NCI-H128 (cell line): ENCODE data around the gene PDE9A.

Experiments used
- DNase-seq: peaks from one replicate; lab custom pipeline; 2025; ENCODE audit not compliant: unreplicated experiment; lab: John Stamatoyannopoulos, UW

The PDE9A gene

DNA sequence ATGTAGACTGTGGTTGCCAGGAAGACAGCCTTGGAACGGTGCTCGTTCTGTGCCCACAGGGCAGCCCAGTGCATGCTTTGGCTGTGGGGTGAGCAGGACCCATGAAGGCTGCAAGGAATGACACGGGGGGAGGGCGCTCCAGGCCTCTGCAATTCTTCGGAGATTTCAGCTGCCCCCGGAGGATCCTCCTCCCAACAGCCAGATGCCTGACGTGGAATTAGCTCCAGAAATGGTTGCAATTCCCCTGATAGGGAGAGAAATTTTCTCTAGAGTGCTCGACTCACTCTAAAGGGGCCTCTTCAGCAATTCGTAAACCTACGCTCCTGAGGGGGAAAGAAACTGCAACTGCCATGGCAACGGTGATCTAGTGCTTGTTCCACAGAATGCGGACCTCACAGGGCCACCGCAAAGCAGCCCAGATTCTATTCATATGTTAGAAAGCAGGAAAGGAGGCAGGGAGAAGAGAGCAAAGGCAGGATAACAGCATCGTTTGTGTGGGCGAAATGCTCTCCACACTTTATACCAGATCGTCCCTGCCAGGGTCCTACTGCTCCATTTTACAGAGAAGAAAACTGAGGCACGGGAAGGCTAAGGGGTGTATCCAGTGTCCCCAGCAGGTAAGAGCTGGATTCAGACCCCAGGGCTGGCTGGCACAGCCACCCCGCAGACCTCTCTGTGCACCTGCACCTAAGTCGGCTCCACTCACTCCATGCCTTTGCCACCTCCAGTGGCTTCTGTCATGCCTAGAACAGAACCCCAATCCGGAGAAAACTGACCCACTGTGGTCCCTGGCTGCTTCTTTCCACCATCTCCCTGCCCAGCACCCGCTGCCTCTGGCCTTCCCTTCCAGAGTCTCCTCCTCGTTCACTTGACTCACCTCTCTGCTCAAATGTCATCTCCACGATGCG is 11.9 kb upstream of the PDE9A start:
- DNase-seq = no peak

DNA sequence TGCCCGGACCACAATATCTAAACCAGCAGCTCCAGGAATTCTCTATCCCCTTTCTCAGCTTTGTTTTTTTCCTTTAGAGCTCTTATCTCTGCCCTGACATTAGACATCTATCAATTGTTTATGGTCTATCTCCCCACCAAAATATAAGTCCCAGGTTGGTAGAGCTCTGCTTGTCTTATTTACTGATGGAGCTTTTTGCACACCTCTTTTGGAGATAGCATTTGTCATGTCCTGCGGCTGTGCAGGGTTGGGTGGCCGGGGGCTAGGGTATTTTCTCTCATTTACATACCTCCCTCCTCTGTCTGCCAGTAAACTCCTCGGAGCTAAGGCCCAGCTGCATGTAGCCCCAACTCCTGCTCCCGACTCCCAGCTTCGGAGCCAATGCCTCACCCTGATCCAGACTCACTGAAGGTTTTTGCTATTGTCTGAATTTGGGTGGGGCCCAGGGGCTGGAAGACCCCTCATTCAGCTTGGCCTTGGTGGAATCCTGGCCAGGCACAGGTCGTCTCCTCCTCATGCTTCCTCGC is 11.1 kb upstream of the PDE9A start:
- DNase-seq = no peak

DNA sequence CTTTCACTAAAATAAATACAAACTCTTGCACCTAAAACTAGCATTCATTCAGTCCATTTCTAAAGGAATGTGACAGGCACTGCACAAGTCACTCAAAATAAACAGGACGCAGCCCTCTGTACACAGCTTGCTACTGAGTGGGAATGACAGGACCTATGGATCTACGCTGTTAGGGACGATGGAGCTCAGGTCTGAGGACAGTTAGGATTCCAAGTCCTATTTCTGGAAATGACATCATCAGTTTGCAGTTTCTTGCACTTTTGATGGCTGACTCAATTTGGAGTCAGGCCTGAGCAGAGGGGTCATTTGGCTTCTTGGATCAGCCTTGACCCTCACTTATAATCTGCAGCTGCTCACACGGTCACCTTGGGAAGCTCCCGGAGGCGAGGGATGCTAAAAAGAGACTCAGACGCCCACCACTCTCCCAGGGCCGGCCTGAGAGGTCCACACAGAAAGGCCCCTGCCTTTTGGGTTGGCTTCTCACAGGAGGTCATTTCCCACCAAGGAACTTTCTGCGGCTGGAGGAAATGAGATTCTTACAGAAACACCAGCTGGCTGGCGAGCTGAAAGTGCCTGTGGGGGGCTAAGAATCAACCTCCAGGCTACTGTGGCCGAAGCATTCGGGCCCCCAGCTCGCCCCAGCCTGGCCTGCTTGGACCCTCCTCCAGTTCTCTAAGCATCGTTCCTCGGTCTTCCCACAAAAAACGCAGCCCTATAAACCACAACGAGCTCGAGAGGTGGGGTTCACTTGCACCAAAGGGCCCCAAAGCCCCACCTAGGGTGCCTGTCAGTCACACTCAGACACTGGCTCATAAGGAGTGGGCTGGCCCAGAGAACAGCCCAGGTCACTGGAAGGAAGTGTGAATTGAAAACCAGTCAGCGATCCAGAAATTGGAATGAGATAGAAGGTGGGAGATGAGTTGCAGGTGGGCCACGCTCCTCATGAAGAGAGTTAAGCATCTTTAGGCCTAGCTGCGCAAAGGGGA is 8.9 kb upstream of the PDE9A start:
- no peak for DNase-seq

DNA sequence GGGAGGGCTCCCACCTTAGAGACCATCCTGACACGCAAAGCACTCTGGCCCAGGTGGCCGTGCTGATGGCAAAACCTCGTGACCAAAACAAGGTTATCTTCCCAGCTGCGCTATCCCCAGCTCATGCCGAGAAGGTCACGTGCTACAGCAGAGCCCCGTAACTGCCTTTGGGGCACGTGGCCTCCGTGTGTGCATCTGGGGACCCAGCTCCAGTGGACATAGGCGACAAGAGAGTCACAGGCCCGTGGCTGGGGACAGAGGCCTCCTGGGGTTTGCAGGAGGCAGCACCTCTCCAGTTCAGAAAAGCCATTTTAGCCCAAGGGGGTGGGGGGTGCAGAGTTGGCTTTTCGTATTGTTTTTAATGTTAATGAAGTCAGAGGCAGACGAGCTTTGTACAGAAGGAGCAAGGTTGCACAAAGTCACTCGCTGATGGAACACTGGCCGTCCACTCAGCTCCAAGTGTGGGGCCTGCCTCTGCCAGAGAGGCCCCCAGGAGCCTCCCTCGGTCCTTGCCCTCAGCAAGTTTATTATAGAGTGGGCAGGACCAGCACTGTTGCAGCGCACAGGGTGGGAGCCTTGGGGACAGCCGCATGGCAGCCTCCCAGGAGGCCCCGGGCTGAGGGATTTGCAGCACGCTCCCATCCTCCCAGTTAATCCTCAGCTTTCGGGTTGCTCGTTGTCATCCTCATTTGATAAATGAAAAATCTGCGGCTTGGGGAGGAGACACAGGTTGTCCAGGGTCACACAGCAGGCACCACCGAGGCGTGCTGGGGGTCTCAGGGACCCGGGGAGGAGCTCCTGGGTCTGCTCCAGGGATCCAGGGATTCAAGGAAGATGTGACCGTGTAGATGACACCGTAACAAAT is 8.0 kb upstream of the PDE9A start:
- no peak for DNase-seq

DNA sequence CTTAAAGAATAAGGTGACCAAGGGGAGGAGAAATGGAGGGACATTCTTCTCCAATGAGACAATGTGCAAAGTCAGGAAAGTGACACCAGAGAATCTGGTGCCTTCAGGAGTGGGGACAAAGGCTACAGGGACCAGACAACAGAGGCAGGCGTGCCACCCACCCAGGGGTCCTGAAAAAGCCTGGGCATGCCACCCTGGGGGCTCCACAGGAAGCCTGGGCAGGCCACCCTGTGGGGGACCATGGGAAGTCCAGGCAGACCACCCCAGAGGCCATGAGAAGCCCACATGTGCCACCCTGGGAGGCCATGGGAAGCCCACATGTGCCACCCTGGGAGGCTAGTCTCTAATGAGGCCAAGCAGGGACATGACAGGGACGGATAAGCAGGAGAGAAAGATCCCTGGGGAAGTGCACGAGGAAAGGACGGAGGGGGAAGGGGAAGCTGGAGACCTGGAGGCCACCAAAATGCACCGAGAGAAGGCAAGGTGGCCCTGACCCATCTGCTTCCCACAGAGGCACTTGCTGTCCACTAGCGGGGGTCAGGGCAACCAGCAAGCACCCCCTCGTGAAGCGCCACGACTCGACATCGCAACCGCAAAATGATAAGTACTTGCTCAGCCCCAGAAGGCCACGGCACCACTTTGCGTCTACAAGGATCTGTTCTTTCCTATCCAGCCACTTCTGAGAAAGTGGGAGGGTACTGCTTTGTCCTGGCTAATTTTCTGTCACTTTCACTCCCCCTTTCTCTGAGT is 7.2 kb upstream of the PDE9A start:
- DNase-seq = no peak

DNA sequence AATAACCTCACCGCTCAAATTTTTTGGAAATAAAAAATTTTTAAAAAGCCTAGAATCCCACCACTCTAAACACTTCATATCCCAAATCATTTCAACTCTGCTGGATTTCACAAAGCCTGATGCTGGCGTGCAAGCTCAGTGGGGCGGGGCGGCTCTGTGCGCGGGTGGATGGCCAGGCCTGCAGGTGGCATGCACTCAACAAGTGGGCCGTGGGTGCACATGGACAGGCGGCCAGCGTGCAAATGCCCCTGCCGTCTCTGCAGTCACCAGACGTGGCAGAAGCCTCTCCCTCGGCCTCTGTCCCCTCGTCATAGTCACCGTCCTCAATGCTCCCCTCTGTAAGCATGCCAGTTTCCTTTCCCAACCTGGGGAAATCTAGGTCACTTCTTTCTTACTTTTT is 6.6 kb upstream of the PDE9A start:
- DNase-seq = no peak

DNA sequence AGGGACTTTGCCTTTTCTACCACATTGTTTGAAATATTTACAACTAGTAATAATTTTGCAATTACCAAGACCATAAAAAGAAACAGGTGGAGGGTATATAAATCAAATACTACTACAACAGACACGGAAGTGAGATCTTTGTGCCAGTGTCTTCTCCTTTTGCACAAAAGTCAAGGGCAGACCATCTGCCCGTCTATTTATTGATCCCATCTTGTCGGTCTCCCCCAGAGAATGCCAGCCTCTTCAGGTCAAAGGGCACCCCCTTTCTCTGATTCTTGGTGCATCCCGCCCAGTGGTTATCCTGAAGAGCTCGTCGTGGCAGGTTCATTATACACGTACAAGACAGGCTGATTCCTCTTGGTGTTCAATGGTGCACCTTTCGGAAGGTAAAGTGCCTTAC is 4.8 kb upstream of the PDE9A start:
- DNase-seq = no peak

DNA sequence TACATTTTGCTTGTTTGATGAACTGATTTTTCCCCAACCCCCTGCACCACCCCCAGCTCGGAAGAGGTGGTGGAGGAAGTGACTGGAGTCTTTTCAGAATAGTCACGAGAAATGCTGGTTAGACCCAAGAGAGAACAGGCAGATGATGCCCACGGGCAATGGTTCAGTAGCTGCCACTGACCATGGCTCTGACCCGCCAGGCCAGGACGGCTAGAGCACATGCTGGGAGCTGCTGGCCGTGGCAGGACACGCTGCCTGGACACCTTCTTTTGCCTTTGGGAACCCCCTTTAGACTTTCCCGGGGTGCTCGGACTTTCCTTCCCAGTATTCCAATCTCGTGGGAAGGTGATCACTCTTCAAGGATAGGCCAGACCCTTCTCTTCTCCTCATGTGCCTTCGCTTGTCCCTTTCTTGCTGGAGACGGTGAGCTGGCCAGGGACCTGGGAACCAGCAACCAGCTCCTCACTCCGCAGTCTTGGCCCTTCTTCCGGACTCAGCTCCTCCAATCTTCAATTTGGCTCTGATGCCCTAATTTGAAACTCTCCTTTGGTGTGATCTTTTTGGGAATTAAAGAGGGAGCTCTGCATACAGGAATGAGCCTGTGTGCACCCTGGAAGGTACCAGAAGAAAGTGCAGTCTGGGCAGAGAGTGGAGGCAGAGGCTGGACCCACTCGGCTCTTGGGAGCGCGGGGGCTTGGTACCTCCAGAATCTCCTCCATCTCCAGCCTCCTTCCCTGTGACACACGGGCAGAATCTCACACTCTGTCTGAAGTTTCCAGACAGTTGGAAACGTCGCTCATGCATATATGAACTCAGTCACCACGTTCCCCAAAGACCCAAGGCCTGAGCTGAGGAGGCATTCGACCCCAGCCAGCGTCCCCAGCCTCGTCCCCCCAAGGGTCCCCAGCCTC is 4.0 kb upstream of the PDE9A start:
- DNase-seq = no peak

DNA sequence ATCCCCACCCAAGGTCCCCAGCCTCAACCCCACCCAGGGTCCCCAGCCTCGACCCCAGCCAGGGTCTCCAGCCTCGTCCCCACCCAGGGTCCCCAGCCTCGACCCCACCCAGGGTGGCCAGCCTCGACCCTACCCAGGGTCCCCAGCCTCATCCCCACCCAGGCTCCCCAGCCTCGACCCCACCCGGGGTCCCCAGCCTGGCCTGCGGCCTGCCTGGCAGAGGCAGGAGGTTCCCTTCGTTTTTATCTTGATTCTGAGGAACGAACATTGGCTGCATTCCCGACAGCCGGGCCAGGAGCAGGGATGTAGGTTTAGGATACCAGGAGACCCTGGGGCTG is 3.4 kb upstream of the PDE9A start:
- DNase-seq = no peak

DNA sequence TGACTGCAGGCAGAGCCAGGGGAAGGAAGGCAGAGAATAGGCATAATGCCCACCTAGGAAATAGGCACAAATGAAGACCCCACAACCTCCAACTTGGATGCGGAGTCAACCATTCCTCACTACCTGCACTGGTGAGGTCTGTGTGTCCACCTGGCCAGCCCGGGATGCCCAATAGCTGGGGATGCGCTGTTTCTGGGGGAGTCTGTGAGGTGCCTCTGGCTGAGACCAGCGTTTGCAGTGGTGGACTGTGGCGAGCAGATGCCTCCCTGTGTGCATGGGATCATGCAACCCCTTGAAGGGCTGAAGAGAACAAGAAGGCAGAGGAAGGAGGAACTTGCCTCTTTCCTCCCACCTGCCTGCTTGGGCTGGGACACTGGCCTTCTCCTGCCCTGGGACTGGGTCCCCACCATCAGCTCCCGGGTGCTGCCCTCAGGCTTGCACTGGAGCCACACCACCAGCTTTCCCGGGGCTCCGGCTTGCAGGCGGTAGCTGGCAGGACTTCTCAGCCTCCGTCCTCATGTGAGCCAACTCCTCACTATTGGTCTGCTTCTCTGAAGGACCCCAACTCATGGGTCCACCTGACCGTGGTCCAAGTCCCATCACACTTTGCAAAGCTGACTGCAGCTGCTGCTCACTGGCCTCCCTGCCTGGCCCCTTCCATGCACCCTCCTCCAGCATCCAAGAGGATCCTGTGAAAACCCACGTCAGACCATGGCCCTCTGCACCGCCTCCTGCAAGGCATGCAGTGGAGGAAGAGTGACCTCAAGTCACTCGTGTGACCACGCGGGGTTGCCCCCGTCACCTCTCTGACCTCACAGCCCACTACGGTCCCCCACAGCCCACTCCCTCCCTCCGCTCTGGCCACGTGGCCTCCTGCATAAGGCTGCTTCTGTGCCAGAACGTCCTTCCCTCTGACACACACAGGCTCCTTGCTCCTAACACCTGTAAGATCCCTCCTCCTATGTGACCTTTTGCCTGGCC is 2.7 kb upstream of the PDE9A start:
- no peak for DNase-seq

DNA sequence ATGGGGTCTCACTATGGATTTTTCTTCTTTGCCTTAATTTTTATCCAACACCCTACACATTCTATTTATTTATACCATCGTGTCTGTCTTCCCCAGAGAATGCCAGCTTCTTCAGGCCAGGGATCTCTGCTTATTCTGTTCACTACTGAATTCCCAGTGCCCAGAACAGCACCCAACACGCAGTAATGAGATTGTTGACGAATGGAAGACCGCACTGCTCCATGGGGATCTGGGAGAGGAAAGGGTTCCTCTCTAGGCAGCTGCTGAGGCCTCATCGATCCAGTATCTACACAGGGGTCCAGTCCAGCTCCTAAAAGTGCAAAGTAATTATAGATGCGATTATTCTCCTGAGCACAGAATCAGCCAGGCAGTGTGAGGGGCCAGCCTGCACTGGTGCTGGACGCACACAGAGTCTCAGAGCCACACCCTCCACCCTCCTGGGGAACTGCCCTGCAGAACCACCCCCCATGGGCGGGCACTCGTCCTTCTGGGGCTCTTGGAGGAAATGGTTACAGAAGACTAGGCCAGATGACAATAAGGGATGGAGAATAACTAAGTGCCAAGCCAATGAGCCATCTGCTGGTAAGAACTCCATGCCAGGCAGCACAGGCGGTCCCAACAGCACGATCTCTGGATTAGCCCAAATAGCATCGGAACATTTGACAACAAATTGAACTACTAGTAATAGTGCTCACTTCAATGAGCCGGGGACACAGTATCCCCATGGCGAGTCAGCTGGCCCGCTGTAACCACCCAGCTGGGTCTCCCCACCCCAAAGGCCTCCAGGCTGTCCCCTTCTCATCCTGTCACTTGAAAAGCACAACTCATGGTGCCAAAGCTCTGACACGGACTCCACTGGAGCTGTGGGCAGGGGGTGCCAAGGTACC is 1.7 kb upstream of the PDE9A start:
- no peak for DNase-seq

DNA sequence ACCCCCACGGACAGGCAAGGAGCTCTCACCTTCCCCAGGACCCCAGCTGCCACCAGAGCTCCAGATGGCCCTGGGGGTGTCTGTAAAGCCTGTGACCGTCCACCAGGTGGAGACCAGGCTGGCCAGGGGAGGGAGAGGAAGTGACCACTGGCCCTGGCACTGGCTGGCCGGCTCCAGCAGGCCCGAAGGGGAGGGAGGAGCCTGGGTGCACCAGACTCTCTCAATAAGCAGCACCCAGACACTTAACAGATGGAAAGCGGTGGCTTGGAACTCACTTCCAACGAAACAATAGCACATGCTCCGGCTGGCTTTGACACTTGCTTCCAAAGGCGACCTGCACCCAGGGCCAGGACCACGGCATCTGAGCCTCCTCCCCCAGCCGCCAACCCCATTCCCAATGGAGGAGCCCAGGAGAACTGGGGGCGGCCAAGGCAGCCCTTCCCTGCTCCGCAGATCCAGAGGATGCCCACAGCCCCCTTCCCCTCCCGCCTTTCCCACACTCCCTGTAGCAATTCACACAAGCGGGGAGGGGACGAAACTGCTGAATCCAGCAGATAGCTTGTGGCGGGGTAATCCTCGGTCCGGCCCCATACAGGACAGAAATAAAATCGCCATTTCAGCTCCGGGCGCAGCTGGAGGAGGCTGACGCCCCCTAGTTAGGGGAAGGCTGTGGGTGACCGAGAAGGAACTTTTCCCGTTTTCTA is 742 bp upstream of the PDE9A start:
- DNase-seq = no peak

DNA sequence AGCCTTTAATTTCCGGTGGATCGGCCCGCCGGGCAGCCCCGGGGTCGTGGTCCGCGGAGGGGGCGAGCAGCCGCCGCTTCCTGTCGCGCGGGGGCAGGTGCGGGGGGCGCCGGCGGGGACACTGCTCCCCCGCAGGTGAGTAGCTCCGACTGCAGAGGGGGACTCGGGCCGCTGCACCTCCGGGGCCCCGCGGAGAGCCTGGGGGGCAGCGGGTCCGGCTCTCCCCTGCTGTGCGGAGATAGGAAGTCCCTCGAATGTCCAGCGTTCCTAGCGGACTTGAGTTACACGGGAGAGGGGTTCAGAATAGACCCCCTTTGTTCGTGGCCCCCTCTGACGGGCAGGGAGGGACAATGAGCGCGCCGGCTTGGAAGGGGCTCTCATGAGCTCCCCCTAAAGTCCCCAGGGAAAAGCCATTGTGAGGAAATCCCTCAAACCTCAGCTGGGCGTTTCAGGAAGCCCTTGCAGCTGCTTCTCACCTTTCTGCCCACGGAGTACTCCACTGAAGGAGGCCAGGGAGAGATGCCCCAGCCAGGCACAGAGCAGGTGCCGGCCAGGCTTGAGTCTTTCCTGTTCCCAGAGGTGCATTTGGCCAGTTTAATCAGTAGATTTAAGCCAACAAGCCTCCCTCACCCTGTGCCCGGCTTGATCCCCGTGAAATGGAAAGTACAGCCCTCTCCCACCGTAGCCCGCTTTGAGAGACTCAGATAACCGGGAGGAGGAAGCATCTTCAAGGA is 925 bp downstream of the PDE9A start:
- DNase-seq = no peak

DNA sequence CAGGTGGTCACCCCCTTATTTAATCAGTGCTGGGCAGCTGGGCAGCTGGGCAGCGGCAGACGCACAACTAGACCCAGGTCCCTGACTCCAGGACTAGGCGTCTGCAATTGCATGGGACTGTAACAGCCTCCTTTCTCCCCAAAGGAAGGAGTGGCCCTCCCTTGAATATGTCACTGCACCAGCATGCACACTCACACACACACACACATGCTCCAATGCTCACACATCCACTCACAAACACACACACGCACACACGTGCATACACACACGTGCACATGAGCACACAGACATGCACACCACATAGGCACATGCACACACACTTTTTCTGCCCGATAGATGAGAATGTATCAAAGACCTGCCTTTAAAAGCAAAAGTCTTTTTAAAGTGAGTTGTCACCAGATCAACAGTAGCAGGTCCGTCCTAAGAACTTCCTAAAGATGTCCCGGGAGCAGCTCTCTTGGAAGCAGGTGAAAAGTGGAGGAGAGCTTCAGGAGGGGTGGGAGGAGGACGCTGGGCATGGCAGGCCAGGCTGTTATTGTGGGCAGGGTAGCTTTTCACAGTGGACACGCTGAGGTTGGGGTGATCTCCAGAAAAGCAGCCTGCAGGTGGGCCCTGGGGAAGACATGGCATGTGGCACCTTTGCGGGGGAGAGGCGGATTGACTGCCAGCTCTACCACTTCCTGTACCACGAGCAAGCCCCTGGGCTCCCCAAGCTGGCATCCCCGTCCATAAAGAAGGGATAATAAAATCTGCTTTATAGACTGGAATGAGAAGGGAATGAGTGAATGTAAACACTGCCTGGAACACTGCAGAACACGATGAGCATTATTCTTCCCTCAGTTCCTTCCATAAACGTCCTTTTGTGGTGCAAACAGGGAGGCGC is 1.7 kb downstream of the PDE9A start:
- DNase-seq = no peak
